ENCODE measurements around the gene ABTB1.

Gene ABTB1

DNA sequence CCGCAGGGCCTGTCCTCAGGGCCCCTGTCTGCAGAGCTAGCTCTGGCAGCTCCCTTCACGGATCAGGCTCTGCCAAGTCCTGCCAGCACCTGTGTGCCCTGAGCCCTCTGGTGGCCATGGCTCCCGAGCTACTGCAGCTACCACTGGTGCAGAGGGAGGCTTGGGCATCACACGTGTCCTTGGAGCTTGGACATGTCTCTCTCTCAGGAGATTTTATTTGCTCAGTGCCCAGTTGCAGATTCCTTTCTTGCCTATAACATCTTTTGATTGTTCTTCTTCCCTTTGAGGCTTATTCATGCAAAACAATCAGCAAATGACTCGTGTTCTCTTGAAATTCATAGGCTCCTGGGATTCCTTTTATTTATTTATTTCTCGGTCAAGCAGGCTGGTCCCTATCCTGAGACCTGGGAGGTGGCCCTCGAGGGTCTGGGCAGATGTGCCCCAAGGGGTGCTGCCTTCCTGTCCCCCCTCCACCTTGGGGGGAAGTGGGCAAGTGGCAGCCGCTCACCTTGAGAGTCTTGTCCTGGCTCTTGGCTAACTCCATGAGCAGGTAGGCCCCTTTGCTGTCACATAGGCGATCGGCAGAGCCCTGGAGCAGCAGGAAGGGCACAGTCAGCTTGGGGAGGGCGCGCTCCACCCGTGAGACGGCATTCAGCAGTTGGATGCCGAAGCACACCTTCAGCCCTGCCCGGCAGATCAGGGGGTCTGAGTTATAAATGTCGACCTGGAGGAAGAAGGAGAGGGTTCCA is 21.9 kb downstream of the ABTB1 start:
- Histone ChIP-seq H3K36me3 (peaks cover 4 to 18% (median 11%) of the 10 kb centered on the region in 3 donors), H3K27me3 (no peaks in the 10 kb centered on the region), H3K4me1 (peaks cover 3 to 61% (median 51%) of the 10 kb centered on the region in 4 donors), H3K4me3 (no peak overlapping the region), H3K9me3 (no peaks in the 10 kb centered on the region), H3K27ac (peak overlapping the region; percentile 29 to 82)
- DNase-seq: peak in 1 of 2 donors; percentile 73
- TF ChIP-seq, protein P1, sequence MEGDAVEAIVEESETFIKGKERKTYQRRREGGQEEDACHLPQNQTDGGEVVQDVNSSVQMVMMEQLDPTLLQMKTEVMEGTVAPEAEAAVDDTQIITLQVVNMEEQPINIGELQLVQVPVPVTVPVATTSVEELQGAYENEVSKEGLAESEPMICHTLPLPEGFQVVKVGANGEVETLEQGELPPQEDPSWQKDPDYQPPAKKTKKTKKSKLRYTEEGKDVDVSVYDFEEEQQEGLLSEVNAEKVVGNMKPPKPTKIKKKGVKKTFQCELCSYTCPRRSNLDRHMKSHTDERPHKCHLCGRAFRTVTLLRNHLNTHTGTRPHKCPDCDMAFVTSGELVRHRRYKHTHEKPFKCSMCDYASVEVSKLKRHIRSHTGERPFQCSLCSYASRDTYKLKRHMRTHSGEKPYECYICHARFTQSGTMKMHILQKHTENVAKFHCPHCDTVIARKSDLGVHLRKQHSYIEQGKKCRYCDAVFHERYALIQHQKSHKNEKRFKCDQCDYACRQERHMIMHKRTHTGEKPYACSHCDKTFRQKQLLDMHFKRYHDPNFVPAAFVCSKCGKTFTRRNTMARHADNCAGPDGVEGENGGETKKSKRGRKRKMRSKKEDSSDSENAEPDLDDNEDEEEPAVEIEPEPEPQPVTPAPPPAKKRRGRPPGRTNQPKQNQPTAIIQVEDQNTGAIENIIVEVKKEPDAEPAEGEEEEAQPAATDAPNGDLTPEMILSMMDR (IDR thresholded peaks at IDR 0.05): peak; percentile 28 to 43
- intact Hi-C loops (cut with DNase I; ENCODE audit: low total_unique reads): no loop called here

DNA sequence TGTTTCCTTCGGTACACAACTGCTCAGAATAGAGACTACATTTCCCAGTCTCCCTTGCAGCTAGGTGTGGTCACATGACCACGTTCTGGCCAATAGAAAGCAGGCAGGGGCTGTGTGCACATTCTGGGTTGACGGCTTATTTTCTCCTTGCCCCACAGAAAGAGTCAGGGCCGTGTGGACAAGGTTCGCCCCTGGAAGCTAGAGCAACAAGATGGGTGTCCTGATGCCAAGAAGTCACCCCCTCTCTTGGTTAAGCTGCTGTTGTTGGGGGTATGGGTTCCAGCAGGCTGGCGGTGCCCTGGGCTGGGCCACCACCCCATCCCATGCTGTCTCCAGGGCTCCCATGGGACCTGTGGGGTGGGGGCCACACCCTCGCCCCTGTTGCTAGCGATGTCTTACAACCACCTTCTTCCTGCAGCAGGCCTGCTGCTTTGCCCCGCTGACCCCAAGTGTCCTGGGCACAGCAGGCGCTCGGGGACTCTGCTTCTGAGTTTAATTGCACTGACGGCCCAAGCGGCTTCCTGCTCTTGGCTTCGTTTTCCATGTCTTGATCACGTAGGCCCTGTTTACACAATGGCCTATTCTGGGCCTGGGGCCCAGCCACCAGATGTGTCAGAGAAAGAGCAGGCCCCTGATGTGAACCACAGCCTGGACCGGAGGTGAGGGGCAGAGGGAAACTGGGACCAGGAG is 24.9 kb downstream of the ABTB1 start:
- peak overlapping the region; percentile 82 to 96 for H3K27ac ChIP-seq
- intact Hi-C loops (cut with DNase I; ENCODE audit: low total_unique reads): loop anchor here (2.0 kb wide), 1 partner anchor 125 kb away; the partner anchor contains the start of gene MGLL
- no peaks in the 10 kb centered on the region for H3K27me3 ChIP-seq
- TF ChIP-seq, protein P1 (IDR thresholded peaks at IDR 0.05): peak in 1 of 2 experiments; percentile 9
- peak; percentile 95 to 96 for DNase-seq
- H3K9me3 ChIP-seq: no peaks in the 10 kb centered on the region
- peak overlapping the region; percentile 4 to 38 for H3K4me3 ChIP-seq
- H3K36me3 ChIP-seq: peaks cover 0 to 11% (median 11%) of the 10 kb centered on the region in 3 donors
- H3K4me1 ChIP-seq: peaks cover 7 to 67% (median 52%) of the 10 kb centered on the region in 4 donors

DNA sequence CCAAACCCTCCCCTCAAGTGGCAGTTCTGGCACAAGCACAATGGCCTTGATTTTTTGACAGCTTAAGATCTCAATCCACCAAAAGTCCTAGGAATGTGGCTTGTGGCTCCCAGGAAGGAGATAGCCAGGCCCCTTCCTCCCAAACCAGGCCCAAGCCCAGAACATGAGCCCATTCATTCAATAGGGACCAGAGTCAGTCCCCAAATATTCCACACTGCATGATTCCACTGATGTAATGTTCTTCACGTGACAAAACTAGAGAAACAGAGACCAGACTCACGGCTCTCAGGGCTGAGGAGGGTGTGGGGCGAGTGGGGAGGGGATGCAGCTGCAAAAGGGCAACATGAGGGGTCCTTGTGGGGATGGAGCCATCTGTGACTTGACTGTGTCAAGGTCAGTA is 25.5 kb downstream of the ABTB1 start:
- peaks cover 7 to 73% (median 57%) of the 10 kb centered on the region in 4 donors for H3K4me1 ChIP-seq
- H3K36me3 ChIP-seq: peaks cover 0 to 10% (median 5%) of the 10 kb centered on the region in 3 donors
- H3K27ac ChIP-seq: peak overlapping the region; percentile 82 to 96
- intact Hi-C loops (cut with DNase I; ENCODE audit: low total_unique reads): no loop called here
- H3K27me3 ChIP-seq: no peaks in the 10 kb centered on the region
- peak in 1 of 2 donors; percentile 65 for DNase-seq
- H3K9me3 ChIP-seq: no peaks in the 10 kb centered on the region
- no peak overlapping the region for H3K4me3 ChIP-seq
- TF ChIP-seq, protein P1 (IDR thresholded peaks at IDR 0.05): no peak

DNA sequence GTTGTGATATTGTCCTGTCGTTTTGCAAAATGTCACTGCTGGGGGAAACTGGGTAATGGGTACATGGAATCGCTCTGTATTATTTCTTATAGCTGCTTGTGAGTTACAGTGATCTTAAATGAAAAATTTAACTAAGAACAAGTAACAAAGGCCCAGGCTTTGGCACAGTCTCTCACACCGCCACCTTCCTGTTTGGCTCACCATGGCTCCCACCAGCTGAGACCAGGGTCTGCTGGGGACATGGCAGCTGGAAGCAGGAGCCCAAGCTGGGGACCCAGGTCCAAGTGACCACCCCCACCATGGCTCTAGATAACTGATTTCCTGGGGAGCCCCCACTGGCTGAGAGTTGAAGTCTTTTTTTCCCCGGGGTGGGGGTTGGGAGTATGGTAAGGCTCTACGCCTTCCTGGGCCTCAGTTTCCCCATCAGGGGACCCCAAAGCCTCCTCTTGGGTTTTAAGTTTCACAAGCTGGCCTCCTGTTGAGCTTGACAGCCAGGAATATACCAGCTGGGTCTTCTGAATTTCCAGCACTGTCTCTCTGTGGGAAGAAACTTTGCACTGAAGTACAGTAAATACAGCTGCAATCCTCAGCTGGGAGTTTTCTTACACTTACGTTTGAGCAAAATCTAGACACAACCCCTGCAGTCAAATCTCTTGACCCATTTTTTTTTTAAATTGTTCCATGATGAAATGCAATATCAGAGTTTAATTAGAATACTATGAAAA is 26.1 kb downstream of the ABTB1 start:
- peak in 1 of 2 donors; percentile 66 for DNase-seq
- Histone ChIP-seq H3K9me3 (no peaks in the 10 kb centered on the region), H3K4me1 (peaks cover 7 to 77% (median 58%) of the 10 kb centered on the region in 4 donors), H3K27ac (peak overlapping the region; percentile 82 to 96), H3K36me3 (peaks cover 0 to 5% (median 0%) of the 10 kb centered on the region in 3 donors), H3K27me3 (no peaks in the 10 kb centered on the region), H3K4me3 (no peak overlapping the region)
- TF ChIP-seq, protein P1 (IDR thresholded peaks at IDR 0.05): no peak
- intact Hi-C loops (cut with DNase I; ENCODE audit: low total_unique reads): no loop called here
